ENCODE data around the gene ACKR1.

ACKR1 gene

DNA sequence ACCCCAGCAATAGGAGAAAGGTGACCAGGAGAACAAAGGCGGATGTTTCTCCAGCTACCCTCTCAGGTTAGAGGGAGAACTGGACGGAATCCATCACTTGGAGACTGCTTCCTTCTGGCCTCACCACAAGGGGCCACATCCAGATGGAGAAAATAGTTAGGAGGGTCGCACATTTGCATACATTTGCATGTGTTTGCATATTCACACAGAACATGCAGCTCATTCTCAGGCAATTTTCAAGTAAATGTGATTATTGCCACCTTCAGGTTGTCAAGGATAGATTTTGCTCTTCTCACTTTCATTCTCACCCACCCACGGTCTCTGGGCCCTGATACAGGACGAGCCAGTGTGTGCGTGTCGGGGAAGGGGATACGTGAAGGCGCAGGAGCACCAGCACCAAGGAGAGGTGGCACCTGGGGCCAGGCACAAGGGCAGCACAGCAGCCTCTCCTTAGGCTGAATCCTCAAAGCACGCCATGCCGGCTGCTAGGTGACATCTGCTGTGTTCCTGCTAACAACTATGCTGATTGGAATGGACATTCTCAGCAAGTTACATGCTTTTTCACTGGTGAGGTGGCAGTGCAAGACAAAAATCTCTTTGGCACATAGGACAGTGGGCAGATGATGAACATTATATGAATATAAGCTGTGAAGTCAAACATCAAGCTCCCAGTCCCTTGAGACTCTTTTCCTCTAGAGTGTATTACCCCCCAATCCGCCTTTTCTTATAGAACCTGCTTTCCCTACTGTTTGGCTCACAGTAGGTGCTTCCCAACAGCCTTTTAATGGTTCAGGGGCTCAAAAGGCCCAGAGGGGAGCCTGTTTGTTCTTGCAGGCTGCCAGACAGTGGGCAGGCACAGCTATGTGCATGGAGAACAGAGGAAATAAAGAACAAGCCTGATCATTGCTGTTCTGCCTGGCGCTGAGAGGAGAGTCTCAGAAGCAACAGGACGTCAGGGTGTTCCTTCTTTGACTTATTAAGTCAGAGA, 14.3 kb downstream of the ACKR1 start:
- DNase-seq (ENCODE audit: low read depth in 1 of 2, low spot score in 1 of 2) = no peak

DNA sequence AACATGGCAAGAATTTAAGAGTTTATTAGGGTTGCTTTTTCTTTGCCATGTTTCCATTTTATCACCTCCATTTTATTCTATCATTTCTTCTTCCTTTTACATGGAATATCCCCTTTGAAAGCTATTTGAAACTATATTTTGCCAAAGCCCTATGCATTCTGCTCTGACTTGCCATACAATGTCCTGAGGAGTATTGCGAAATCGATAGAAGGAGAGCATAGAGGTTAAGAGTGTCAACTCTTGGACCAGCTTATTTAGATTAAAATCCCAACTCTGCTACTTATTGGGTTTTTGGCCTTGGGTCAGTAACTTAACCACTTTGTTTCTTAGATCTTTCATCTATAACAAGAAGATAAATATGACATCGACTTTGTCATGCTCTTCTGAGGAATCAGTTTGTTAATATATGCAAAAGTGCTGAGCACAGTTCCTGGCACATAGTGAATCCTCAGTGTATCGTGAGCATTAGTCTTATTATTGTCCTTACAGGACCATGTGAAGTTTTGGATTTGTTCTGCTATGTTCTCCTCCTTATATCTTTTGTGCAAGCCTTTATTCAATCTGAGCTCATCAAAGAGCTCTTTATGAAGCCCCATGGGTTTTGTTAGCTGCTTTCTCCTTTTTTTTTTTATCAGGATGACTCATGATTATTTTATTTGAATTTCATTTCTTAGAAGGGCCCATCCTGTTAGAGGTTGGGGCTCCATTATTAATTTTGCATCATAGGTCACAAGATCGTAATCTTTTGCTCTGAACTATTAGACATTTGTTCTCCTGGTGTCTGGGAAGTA, 17.6 kb downstream of the ACKR1 start:
- no peak for DNase-seq (ENCODE audit: low read depth in 1 of 2, low spot score in 1 of 2)

DNA sequence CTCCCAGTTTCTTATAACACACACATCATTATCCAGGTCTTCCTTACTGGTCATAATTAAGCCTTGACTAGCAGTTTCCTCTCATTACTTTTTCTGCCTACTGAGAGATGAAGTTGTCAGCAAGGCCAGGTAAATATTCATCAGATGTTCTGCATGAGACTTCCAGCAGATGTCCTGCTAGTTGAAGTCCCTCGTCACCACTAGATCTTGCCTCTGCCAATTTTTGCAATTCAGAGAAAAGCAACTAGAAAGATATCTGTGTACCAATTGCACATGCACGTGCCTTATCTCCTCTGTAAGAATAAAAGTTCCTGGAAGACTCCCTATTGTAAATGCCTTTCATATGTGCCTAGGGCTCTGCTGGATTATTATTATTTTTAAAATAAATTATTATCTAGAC, 18.3 kb downstream of the ACKR1 start:
- no peak for DNase-seq (ENCODE audit: low read depth in 1 of 2, low spot score in 1 of 2)

DNA sequence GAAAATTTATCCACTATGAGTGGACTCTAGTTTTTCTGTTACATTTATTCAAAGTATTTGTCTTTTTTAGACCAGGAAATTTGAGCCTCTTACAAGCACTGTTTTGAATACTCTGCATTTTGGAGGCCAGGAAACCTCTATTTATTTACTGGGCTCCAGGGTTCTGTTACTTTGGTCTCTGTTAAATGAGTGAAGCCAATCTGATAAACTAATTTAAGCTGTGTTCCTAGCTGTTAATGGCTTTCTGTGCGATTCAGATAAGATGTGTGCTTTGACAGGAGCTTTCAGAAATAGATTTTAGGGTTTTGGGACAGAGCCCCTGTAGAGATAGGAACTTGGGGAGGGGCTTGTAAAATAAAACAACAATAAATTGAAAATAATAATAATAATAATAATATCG, 23.9 kb downstream of the ACKR1 start:
- DNase-seq (ENCODE audit: low read depth in 1 of 2, low spot score in 1 of 2) = no peak

DNA sequence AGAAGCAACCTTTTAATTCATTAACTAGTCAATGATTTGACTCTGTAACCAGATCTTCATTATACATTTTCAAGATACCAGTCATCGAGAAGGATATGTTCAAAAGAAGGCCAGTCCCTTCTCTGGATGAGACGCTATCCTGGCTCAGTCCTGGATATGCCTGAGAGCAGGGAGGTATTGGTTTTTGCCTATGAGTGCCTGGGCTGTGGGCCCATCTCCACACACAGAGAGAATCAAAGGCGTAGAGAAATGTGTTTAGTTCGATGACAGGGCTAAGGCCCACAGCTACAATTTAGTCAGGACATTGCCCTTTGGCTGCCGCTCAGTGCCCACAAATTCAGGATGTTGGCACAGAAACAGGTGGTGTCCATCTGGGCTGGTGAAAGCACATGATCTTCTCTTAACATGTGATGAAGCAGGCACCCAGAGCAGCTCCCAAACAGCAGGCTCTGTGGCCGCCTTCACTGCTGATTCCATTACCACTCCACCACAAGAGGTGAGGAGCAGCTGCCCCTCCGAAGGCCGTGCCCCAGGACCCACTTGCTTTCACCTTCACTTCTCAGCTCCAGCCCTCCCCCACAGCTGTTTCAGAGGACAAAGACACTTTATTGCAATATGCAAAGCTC, 24.7 kb downstream of the ACKR1 start:
- DNase-seq (ENCODE audit: low read depth in 1 of 2, low spot score in 1 of 2) = no peak

DNA sequence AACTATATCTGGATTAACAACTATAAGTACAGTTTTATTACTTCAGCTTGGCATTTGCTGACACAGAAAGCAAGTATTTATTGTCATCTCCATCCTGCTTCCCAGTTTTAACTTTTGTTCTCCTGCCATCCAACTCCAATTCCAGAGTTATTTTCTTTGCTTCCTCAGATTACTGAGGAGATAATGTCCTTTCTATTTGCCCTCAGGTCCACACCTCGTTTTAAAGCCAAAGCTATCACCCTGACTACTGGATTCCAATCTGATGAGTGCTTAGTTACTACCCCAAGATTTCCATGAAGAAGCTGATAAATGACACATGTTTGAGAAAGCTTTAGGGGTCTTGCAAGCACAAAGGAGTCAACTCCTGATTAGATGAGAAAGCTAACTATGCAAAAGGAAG, 25.2 kb downstream of the ACKR1 start:
- no peak for DNase-seq (ENCODE audit: low read depth in 1 of 2, low spot score in 1 of 2)

DNA sequence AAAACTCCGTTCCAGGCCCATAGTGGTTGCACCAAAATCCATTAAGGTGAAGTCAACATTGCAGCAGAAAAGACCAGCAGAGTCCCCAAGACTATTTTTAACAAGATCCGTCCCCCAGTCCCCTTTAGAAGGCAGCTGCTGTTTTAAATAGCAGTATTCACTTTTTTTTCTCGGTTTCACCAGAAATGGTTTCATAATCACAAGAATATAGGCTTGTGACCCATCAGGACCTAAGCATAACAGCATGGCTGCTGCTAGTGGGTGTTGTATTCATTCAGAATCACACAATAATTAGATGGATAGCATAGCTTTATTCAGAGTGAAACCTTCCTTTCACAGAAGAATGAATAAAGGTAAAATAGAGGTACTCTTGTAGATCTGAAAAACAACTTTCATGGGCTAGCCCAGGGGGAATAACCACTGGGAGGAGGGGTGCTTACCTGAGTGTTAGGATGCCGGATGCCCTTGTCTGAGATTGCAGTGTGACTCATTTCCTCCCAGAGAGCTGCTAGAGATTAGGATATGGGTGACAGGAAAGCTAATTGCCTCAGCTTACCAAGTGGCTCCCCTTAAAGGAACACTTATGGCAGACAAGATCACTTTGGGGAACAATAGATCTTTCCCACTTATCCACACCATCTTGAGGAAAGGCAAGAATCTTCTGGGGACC, 35.0 kb downstream of the ACKR1 start:
- no peak for DNase-seq (ENCODE audit: low read depth in 1 of 2, low spot score in 1 of 2)

DNA sequence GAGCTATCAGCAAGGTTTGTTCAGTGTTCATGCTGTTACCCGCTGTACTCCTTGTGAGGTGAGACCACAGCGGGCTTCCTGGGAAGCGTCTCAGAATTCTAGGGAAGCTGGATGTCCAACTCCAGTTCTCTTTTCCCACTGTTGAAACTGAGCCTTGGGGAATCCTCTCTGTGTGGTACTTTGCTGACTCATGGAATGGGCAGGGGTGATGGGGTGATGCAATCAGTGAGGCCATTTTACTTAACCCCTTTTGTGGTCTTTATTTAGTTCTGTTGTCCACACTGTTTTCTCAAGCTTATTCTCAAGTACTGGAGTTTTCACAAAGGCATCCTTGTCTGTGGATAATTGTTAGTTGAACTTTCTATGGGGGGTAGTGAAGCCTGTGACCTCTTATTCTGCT, 42.6 kb downstream of the ACKR1 start:
- DNase-seq (ENCODE audit: low read depth in 1 of 2, low spot score in 1 of 2) = no peak

DNA sequence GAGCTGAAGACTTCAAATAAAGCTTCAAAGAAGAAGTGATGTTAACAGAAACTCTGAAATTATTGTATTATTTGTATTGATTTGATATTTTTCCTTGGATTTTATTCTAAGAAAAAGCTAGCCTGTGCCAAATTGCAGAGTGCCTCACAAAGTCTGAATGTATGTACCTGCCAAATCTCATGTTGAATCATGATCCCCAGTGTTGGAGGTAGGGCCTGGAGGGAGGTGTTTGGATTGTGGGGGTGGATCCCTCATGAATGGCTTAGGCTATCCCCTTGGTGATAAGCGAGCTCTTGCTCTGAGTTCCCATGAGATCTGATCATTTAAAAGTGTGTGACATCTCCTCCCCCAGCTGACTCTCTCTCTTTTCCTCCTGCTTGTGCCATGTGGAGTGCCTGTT, 43.6 kb downstream of the ACKR1 start:
- DNase-seq (ENCODE audit: low read depth in 1 of 2, low spot score in 1 of 2) = no peak

DNA sequence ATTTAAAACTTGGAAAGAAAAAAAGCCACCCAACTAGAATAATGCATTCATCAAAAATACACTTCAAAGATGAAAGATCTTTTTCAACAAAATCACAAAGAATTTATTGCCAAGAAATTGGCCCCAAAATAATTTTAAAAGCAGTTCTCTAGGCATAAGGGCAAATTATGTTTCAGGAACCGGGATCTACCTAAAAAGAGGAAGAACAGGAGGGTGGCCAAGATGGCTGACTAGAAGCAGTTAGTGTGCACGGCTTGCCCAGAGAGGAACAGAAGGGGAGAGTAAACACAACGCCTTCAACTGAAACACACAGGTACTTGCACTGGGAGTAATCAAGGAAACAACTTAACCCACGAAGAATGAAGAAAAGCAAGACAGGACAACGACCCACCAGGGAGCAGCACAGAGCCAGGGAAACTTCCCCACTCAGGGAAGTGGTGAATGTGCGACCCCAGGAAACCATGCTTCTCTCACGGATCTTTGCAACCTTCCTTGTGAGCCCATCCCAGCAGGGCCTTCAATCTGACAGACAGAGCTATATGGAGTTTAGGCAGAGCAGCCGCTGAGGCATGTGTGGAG, 46.1 kb downstream of the ACKR1 start:
- DNase-seq (ENCODE audit: low read depth in 1 of 2, low spot score in 1 of 2) = no peak

All from activated T-helper 1 cell treated with anti-CD3 and anti-CD28 coated beads, Interleukin-2, amount 50 U/mL, for 16 hours (primary cell).